Loucy (cell line): ENCODE data around the gene PIGK.

Source experiments
- H2AFZ ChIP-seq: fragments of 200-600 bp; sonication (generic); 2 replicates; pipeline ENCODE4 v1.6.0; 2016; ENCODE audit warnings: antibody characterized with exemption, mild to moderate bottlenecking, low read length, moderate library complexity
- H3F3A ChIP-seq: fragments of 200-600 bp; 2 replicates; pipeline ENCODE4 v1.6.0; 2016; ENCODE audit warnings: antibody characterized with exemption, low read depth, mild to moderate bottlenecking
- H3K27me3 ChIP-seq: fragments of 200-600 bp; sonication (generic); 2 replicates; pipeline ENCODE4 v1.6.1; 2014; ENCODE audit warnings: low read length, mild to moderate bottlenecking; ENCODE audit not compliant: insufficient read depth, poor library complexity, severe bottlenecking
- H3K36me3 ChIP-seq: fragments of 200-600 bp; sonication (generic); 2 replicates; pipeline ENCODE4 v1.6.1; 2016; ENCODE audit warnings: low read length; ENCODE audit not compliant: insufficient read depth
- H3K4me1 ChIP-seq: fragments of 200-600 bp; sonication (generic); 2 replicates; pipeline ENCODE4 v1.5.1; 2014; ENCODE audit warnings: low read length, mild to moderate bottlenecking; ENCODE audit not compliant: insufficient read depth, poor library complexity, severe bottlenecking
- H3K4me2 ChIP-seq: fragments of 200-600 bp; sonication (generic); 2 replicates; pipeline ENCODE4 v1.6.0; 2014; ENCODE audit warnings: antibody characterized with exemption, low read length, low read depth, mild to moderate bottlenecking; ENCODE audit not compliant: poor library complexity, severe bottlenecking
- H3K4me3 ChIP-seq: fragments of 200-600 bp; sonication (generic); 2 replicates; pipeline ENCODE4 v1.5.1; 2014; ENCODE audit warnings: low read length, mild to moderate bottlenecking, mixed read lengths; ENCODE audit not compliant: poor library complexity, severe bottlenecking
- H3K79me2 ChIP-seq: fragments of 200-600 bp; sonication (generic); 2 replicates; pipeline ENCODE4 v1.6.1; 2014; ENCODE audit warnings: low read length; ENCODE audit not compliant: insufficient read depth
- H3K9ac ChIP-seq: fragments of 200-600 bp; sonication (generic); 2 replicates; pipeline ENCODE4 v1.6.0; 2014; ENCODE audit warnings: mild to moderate bottlenecking, low read depth, low read length, moderate library complexity; ENCODE audit not compliant: poor library complexity, severe bottlenecking
- H3K9me2 ChIP-seq: fragments of 200-600 bp; sonication (generic); replicated peaks from 2 replicates; pipeline ENCODE4 v1.6.1; 2016; ENCODE audit warnings: low read depth, low read length, mixed read lengths
- H3K9me3 ChIP-seq: fragments of 200-600 bp; sonication (generic); 2 replicates; pipeline ENCODE4 v1.6.1; 2014; ENCODE audit warnings: mild to moderate bottlenecking, antibody characterized with exemption, low read length, low read depth; ENCODE audit not compliant: insufficient read depth
- H4K20me1 ChIP-seq: fragments of 200-600 bp; sonication (generic); 2 replicates; pipeline ENCODE4 v1.6.0; 2014; ENCODE audit warnings: antibody characterized with exemption, low read length, mild to moderate bottlenecking; ENCODE audit not compliant: insufficient read depth, poor library complexity, severe bottlenecking
- CTCF ChIP-seq: fragments of 200-600 bp; sonication (generic); conservative IDR thresholded peaks from 2 replicates; pipeline ENCODE4 v1.5.1; 2014; ENCODE audit warnings: mild to moderate bottlenecking, antibody characterized with exemption, low read length
- EZH2phosphoT487 ChIP-seq: fragments of 200-600 bp; IDR thresholded peaks from 2 replicates; pipeline ENCODE4 v1.6.1; 2018; ENCODE audit warnings: antibody characterized with exemption, mild to moderate bottlenecking, moderate library complexity, borderline replicate concordance

Gene PIGK

DNA sequence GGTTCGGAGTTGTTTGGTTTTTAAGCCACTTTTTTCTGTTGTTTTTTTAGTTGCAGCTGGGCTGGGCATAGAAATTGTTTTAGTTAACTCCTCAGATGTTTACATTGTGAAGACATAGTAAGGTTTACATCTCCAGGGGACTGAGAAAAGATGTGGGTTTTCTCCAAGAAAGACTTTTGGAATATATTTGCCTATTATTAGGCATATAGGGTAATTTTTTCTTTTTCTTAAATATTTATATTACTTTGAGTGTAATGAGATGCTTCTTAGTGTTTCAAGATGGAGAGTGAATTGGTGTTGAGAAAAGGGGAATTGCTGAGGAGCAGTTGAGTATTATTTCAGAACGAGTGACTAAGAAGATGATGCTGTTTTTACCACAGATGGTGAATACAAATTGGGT, 26.6 kb upstream of the PIGK start:
- no peaks in the 10 kb centered on the region for H3K27me3 ChIP-seq
- H4K20me1 ChIP-seq = no peaks in the 10 kb centered on the region
- no peaks in the 10 kb centered on the region for H3K9me2 ChIP-seq
- no peaks in the 10 kb centered on the region for H3K79me2 ChIP-seq
- H3K4me1 ChIP-seq = no peaks in the 10 kb centered on the region
- peaks cover 17% of the 10 kb centered on the region; the same call in 1 of the 2 replicates for H3K9me3 ChIP-seq
- no peak overlapping the region for H3K9ac ChIP-seq
- no peak overlapping the region for H3K4me2 ChIP-seq
- no peak for TF ChIP-seq EZH2phosphoT487
- no peak for TF ChIP-seq CTCF
- no peaks in the 10 kb centered on the region for H3F3A ChIP-seq
- H3K36me3 ChIP-seq = no peaks in the 10 kb centered on the region
- H2AFZ ChIP-seq = no peak overlapping the region
- H3K4me3 ChIP-seq = no peak overlapping the region

- Histone ChIP-seq H3K9me2 (no peaks in the 10 kb centered on the region), H4K20me1 (no peaks in the 10 kb centered on the region), H3K4me3 (no peak overlapping the region), H3K4me1 (no peaks in the 10 kb centered on the region), H3F3A (no peaks in the 10 kb centered on the region), H3K79me2 (no peaks in the 10 kb centered on the region), H3K9ac (no peak overlapping the region), H3K4me2 (no peak overlapping the region), H3K9me3 (no peaks in the 10 kb centered on the region), H2AFZ (no peak overlapping the region), H3K27me3 (no peaks in the 10 kb centered on the region), H3K36me3 (no peaks in the 10 kb centered on the region)
- no peak for TF ChIP-seq EZH2phosphoT487
- TF ChIP-seq CTCF = no peak
Measured at GRCh38 chr1:77239311-77239710, 20.1 kb upstream of the PIGK start.

- no peaks in the 10 kb centered on the region for H3K36me3 ChIP-seq
- H2AFZ ChIP-seq = no peak overlapping the region
- H3K9me2 ChIP-seq = no peaks in the 10 kb centered on the region
- no peak overlapping the region for H3K9ac ChIP-seq
- H3K4me2 ChIP-seq = no peak overlapping the region
- no peaks in the 10 kb centered on the region for H3K79me2 ChIP-seq
- no peak overlapping the region for H3K4me3 ChIP-seq
- H4K20me1 ChIP-seq = no peaks in the 10 kb centered on the region
- no peaks in the 10 kb centered on the region for H3K9me3 ChIP-seq
- H3F3A ChIP-seq = no peaks in the 10 kb centered on the region
- no peak for TF ChIP-seq CTCF
- no peak for TF ChIP-seq EZH2phosphoT487
- no peaks in the 10 kb centered on the region for H3K27me3 ChIP-seq
- no peaks in the 10 kb centered on the region for H3K4me1 ChIP-seq
Measured at GRCh38 chr1:77238462-77238861, 19.2 kb upstream of the PIGK start.
